Esophagus (tissue), 2 donors: ENCODE data around the gene LCLAT1. TPM values are rescaled to one million over a fixed set of nuclear protein-coding genes. Genes with fewer than 3 reads are reported as not detected.

Source experiments
- H3K27ac ChIP-seq, 2 donors: one replicate each; pipeline ENCODE4 v1.5.1; 2013; ENCODE audit warnings: low read depth in 2 of 2, mild to moderate bottlenecking in 2 of 2, inconsistent platforms in 1 of 2, low read length in 1 of 2, moderate library complexity in 1 of 2
- H3K27me3 ChIP-seq, 2 donors: one replicate each; pipeline ENCODE4 v1.6.1; 2013; ENCODE audit warnings: low read length in 2 of 2, control low read depth in 1 of 2, mild to moderate bottlenecking in 1 of 2; ENCODE audit not compliant: insufficient read depth in 2 of 2, control insufficient read depth in 1 of 2
- H3K36me3 ChIP-seq, 2 donors: one replicate each; pipeline ENCODE4 v1.6.1; 2013; ENCODE audit warnings: low read length in 1 of 2; ENCODE audit not compliant: control insufficient read depth in 2 of 2, insufficient read depth in 2 of 2
- H3K4me1 ChIP-seq, 2 donors: one replicate each; pipeline ENCODE4 v1.6.1; 2013; ENCODE audit warnings: low read length in 1 of 2; ENCODE audit not compliant: control insufficient read depth in 2 of 2, insufficient read depth in 2 of 2
- H3K4me3 ChIP-seq, 2 donors: one replicate each; pipeline ENCODE4 v1.5.1; 2013; ENCODE audit warnings: low read length in 2 of 2, mild to moderate bottlenecking in 2 of 2, low read depth in 1 of 2, moderate library complexity in 1 of 2
- H3K9me3 ChIP-seq, 2 donors: one replicate each; pipeline ENCODE4 v1.6.1; 2013; ENCODE audit warnings: mild to moderate bottlenecking in 2 of 2, low read depth in 1 of 2, low read length in 1 of 2, moderate library complexity in 1 of 2; ENCODE audit not compliant: control insufficient read depth in 2 of 2, insufficient read depth in 1 of 2
- WGBS, 2 donors: extraction: QIAGEN DNeasy Blood & Tissue Kit; methylation state at CpG; one replicate each; pipeline ENCODE4 v1.1.7; 2013; 5-methylcytosine and 5-hydroxymethylcytosine counted together
- polyA plus RNA-seq, 2 donors: library from polyadenylated mRNA; stranded (reverse); fragments of 200-250 nt; gene quantifications; one replicate each; pipeline ENCODE4 v1.2.3, GENCODE V29; 2013
- donor health status: healthy with polysubstance abuse.
- donor health status: Bipolar disorder and iron deficiency.

The LCLAT1 gene
- polyA plus RNA-seq, 2 donors = 1.6 to 2.0 TPM

DNA sequence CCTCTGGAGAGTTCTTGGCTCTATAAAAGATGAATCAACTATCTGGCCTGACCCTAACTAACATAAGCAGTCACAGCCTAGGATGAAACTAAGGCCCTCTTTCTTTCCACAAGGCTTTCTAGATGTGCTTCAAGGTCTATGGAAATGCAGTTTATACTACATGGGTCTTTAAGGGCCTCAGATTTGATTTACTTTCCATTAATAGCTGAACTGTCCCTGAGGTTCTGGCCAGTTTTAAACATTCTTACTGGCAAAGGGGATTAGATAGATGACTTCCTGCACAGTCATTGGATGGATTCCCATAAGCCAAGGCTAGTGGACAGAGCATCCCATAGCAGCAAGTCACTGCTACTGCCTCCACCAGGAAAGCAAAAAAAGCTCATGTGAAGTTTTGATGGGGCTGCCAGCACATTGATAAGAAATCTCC is 38.1 kb upstream of the LCLAT1 start:
- Histone ChIP-seq H3K27me3 (no peaks in the 10 kb centered on the region), H3K27ac (no peak overlapping the region), H3K9me3 (no peaks in the 10 kb centered on the region), H3K4me3 (no peak overlapping the region), H3K36me3 (no peaks in the 10 kb centered on the region), H3K4me1 (peaks cover 2 to 5% of the 10 kb centered on the region in 2 donors)

DNA sequence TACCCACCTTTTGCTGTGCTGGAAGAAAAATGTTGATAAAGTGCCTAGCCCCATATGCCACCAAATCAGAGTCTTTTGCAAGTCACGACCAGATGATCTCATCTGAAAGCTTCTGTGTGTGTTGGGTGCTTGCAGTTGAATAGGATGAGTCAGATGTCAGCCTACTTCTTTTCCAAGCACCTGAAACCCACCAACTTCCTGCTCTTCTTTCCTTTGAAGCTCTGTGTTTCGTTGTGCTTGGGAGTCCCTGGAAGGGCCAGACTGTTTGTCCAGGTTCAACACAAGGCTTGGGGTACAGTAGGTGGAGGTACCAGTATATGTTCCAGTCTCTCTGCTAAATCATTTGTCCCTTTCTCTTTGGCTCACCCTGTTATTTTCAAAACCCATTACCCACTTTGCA is 36.8 kb upstream of the LCLAT1 start:
- Histone ChIP-seq H3K4me1 (peaks cover 2 to 3% of the 10 kb centered on the region in 2 donors), H3K27me3 (no peaks in the 10 kb centered on the region), H3K4me3 (no peak overlapping the region), H3K9me3 (no peaks in the 10 kb centered on the region), H3K27ac (no peak overlapping the region), H3K36me3 (no peaks in the 10 kb centered on the region)
- WGBS, 2 donors = 46% methylated on average over 2 of the region's 2 CpGs

DNA sequence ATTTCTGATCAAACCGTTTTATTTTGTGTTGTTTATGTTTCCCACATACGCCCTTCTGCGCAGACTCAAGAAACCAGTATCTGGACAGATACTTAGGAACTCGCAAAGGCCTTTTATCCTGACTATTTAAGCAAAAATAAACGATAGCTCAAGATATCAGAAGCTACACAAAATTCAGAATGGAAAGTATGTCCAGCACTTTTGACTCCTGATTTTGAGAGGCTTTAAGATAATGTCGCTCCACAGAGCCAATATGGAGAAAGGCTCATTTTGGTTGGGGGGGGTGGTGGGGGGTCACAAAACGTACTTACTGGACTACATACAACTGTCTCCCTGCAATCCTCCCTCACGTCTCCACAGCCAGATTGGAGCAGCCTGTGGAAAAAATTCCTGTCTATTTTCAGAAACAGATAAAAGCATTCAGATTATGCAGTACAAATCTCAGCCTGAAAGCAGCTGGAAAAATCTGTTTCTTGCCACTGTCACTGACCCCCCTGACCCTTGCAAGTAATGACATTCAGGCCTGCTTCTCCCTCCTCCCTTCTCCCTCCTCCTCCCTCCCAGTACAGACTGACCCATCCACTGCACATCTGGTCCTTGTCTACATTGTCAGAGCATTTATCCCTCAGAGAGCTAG is 34.9 kb upstream of the LCLAT1 start:
- 59% methylated on average over 8 of the region's 8 CpGs for whole genome bisulfite sequencing, 2 donors
- peak overlapping the region; percentile 2 to 41 for H3K27ac ChIP-seq
- H3K4me3 ChIP-seq = no peak overlapping the region
- H3K9me3 ChIP-seq = no peaks in the 10 kb centered on the region
- H3K27me3 ChIP-seq = no peaks in the 10 kb centered on the region
- peaks cover 3 to 5% of the 10 kb centered on the region in 2 donors for H3K4me1 ChIP-seq
- H3K36me3 ChIP-seq = no peaks in the 10 kb centered on the region

DNA sequence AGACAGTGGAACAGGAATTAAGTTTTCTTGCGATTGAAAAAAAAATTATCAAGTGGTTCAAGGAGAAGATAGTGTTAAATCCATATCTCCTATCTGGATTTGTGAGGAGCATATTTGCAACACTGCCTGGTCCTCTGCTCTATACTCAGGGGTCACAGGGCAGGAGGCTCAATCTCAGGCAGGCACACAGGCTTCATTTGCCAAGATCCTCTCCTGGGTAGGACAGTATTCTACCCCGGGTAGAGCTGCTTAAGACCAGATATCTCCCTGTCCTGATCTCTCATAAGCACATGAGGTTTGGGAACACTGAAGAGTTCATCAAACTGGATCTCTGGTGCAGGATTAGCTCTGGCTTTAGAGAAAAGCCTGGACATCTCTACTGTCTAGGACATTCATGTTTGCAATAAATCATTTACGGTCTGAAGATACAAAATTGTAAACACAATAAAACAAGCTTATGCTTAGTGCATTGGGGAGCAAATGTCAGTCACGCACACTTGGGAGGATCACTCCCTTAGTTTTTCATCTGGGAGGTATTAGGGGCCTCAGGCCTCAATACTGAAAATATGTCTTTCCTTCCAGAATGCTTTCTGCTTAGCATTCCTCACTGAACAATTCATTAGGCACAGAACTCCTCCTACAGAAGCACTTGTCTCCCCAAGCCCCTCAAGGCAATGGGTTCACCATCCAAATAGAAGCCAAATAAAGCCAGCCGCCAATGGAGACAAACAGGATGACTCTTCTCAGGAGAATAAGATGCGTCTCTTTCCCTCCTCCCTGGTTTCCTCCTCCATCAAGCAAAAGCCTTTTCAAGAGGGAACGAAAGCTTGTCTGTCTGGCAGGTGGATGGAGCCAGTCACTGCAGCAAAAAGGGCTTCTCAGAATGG is 34.1 kb upstream of the LCLAT1 start:
- 61 to 63% methylated on average over 7 of the region's 7 CpGs for WGBS, 2 donors
- Histone ChIP-seq H3K27ac (peak overlapping the region; percentile 5 to 41), H3K4me1 (peaks cover 3 to 5% of the 10 kb centered on the region in 2 donors), H3K27me3 (no peaks in the 10 kb centered on the region), H3K36me3 (no peaks in the 10 kb centered on the region), H3K4me3 (no peak overlapping the region), H3K9me3 (no peaks in the 10 kb centered on the region)

DNA sequence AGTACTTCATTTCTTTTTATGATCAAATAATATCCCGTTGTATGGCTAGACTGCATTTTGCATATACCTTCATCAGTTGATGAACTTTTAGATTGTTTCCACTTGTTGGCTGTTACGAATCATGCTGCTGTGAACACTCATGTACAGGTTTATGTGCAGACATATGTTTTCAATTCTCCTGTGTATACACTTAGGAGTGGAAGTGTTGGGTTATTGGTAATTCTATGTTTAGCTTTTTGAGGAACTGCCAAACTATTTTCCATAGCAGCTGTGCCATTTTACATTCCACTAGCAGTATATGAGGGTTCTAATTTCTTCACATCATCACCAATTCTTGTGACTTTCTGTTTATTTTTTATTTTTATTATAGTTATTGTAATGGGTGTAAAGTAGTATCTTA is 32.1 kb upstream of the LCLAT1 start:
- H3K4me3 ChIP-seq = no peak overlapping the region
- WGBS, 2 donors = 90 to 91% methylated on average over 2 of the region's 2 CpGs

DNA sequence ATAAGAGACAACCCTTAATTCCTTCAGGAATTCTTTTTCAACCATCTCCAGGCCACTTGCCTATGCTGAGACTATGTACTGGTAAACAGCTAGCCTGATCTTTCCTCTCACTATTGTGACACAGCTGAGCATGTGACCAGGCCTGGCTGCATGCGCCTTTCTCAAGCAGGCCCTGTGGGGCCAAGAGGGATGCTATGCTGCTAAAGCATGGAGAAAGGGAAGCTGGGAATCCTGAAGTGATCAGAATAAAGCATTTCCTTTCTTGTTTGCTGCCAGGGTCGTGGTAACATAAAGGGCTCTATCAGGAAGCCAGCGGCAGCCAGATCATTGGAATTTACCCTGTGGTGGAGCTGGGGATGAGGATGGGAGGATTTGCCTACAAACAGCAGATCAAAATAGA is 29.8 kb upstream of the LCLAT1 start:
- Histone ChIP-seq H3K4me3 (no peak overlapping the region), H3K27ac (peak overlapping the region in 1 of 2 donors; percentile 45), H3K4me1 (peaks cover 4 to 5% of the 10 kb centered on the region in 2 donors), H3K27me3 (no peaks in the 10 kb centered on the region), H3K36me3 (no peaks in the 10 kb centered on the region), H3K9me3 (no peaks in the 10 kb centered on the region)
- WGBS, 2 donors = 50 to 66% methylated on average over 3 of the region's 3 CpGs

More for the DNA sequence above, 32.1 kb upstream of the LCLAT1 start:
- no peak overlapping the region for H3K27ac ChIP-seq
- no peaks in the 10 kb centered on the region for H3K27me3 ChIP-seq
- no peaks in the 10 kb centered on the region for H3K9me3 ChIP-seq
- no peaks in the 10 kb centered on the region for H3K36me3 ChIP-seq
- peaks cover 0 to 5% of the 10 kb centered on the region in 2 donors for H3K4me1 ChIP-seq

DNA sequence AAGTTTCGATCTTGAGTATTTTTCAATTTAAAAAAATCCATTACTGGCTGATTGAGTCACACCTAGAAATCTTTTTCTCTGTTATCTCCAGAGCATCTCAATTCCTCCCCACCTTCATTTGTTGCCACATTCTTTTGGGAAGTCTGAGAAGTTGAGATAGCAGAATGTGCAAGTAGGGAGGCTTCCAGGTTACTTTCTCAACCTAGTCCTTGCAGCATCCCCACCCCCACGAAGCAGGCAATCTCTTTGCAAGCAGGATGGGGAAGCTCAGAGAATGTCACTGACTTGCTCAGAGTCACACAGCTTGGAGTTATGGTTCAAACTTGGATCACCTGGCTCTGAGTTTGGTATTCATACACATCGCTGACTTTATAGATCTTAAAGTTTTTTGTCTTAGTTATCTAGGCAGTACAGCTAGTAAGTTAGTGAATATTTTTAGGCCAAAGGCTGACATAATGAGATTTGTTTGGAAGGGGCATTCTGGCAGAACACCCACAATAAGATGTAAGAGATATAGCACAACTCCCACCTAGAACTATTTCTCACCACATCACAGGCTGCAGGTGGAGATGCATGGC is 25.9 kb upstream of the LCLAT1 start:
- Histone ChIP-seq H3K4me3 (no peak overlapping the region), H3K9me3 (no peaks in the 10 kb centered on the region), H3K4me1 (peaks cover 4% of the 10 kb centered on the region in 2 donors), H3K36me3 (no peaks in the 10 kb centered on the region), H3K27me3 (no peaks in the 10 kb centered on the region), H3K27ac (peak overlapping the region in 1 of 2 donors; percentile 63)
- WGBS, 2 donors = 76 to 85% methylated on average over 3 of the region's 3 CpGs

DNA sequence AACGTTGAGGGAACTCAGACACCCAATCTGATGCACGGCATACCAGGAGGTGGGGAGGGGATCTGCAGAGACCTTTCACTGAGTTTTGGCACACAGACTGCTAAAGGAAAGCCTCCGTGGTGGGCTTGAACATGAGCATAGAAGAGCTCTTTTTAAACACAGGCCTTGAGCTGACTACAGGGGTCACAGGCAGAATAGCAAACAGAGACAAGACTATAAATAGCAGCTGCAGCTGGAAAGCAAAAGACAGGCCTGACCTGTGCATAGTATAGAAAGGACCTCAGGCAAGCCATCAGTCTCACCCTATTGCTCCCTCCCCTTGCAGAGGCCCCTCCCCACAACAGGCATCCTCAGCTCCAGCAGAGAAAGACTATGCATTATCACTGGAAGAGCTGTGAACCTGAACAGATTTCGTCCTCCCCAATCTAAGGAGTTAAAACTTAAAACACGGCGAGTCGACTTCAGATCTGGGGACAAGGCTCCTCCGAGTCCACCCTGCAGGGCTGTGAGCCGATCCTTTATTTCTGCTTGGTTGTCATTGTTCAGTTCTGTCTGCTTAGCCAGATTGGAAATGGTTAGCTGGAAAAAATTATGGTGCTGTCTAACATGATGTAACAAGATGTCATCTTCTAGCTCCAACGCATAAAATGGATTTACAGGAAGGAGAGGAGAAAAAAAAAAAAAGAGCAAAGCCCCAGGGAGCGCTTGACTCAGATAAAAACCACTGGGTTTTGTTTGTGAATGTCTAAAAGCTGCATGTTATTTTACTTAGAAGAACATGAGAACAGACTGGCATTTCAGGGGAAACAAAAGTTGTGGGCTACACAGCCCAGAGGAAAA is 25.2 kb upstream of the LCLAT1 start:
- Histone ChIP-seq H3K27ac (peak overlapping the region in 1 of 2 donors; percentile 63), H3K4me1 (peaks cover 2 to 4% of the 10 kb centered on the region in 2 donors), H3K4me3 (no peak overlapping the region), H3K9me3 (no peaks in the 10 kb centered on the region), H3K36me3 (no peaks in the 10 kb centered on the region), H3K27me3 (no peaks in the 10 kb centered on the region)
- 36 to 42% methylated on average over 11 of the region's 11 CpGs for WGBS, 2 donors

DNA sequence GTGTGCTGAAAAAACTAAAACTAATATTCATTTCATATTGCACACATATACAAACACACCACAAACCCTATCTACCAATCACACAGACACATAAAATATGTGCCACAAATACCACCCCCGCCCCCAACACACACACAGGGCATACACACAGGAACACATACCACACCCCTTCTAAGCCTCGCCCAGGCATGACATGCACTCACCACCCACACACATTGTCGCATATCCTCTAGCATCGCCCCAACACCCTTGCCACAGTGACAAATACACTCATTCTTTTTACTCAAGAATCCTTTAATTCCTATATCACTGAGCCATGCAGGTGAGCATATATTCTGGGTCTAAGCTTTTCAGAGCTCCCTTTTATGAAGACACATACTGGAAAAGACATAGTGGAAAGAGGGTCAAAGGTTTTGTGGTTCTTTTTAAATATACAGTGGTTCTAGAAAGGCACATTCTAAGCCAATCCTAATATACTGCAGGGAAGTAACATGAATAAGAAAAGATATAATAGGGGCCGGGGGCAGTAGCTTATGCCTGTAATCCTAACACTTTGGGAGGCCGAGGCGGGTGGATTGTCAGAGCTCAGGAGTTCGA is 24.5 kb upstream of the LCLAT1 start:
- Histone ChIP-seq H3K27me3 (no peaks in the 10 kb centered on the region), H3K27ac (peak overlapping the region in 1 of 2 donors; percentile 48), H3K4me1 (peaks cover 2 to 4% of the 10 kb centered on the region in 2 donors), H3K36me3 (no peaks in the 10 kb centered on the region), H3K9me3 (no peaks in the 10 kb centered on the region), H3K4me3 (no peak overlapping the region)
- 51 to 63% methylated on average over 8 of the region's 8 CpGs for WGBS, 2 donors
